ENCODE data around the gene NUDT16L1. TPM values are rescaled to one million over a fixed set of nuclear protein-coding genes. Genes with fewer than 3 reads are reported as not detected.

Gene NUDT16L1
- total and polyA plus RNA-seq, 2 of the 13 experiments (the other 11 are each of a cell fraction or from before 2014, with no cell fraction given), result 28.0 to 40.5 TPM

DNA sequence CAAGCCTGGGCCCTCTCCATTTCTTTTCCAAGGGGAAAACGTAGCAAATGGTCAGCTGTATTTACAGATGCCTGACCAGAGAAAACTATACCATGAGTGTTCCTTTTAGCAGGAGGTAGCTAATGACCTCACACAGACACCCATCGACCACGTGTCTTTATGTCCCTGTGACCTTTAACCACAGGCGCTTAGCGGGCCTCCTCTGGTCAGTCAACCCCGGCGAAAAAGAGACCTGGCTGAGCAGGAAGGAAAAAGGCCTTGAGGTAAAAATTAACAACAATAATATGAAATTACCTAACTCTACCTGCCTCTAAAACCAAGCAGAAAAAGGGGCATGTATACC, 9.1 kb downstream of the NUDT16L1 start (continued):
- TF ChIP-seq, protein P1, sequence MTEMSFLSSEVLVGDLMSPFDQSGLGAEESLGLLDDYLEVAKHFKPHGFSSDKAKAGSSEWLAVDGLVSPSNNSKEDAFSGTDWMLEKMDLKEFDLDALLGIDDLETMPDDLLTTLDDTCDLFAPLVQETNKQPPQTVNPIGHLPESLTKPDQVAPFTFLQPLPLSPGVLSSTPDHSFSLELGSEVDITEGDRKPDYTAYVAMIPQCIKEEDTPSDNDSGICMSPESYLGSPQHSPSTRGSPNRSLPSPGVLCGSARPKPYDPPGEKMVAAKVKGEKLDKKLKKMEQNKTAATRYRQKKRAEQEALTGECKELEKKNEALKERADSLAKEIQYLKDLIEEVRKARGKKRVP (CRISPR knock-in tag; IDR thresholded peaks at IDR 0.05), result no peak
- TF ChIP-seq ZNF883 (CRISPR knock-in tag; IDR thresholded peaks at IDR 0.05; ENCODE audit: not compliant biosample characterization), result no peak
- TF ChIP-seq, protein P2, sequence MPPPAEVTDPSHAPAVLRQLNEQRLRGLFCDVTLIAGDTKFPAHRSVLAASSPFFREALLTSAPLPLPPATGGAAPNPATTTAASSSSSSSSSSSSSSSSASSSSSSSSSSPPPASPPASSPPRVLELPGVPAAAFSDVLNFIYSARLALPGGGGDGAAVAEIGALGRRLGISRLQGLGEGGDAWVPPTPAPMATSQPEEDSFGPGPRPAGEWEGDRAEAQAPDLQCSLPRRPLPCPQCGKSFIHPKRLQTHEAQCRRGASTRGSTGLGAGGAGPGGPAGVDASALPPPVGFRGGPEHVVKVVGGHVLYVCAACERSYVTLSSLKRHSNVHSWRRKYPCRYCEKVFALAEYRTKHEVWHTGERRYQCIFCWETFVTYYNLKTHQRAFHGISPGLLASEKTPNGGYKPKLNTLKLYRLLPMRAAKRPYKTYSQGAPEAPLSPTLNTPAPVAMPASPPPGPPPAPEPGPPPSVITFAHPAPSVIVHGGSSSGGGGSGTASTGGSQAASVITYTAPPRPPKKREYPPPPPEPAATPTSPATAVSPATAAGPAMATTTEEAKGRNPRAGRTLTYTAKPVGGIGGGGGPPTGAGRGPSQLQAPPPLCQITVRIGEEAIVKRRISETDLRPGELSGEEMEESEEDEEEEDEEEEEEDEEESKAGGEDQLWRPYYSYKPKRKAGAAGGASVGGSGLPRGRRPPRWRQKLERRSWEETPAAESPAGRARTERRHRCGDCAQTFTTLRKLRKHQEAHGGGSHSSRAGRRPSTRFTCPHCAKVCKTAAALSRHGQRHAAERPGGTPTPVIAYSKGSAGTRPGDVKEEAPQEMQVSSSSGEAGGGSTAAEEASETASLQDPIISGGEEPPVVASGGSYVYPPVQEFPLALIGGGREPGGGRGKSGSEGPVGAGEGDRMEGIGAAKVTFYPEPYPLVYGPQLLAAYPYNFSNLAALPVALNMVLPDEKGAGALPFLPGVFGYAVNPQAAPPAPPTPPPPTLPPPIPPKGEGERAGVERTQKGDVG (CRISPR knock-in tag; IDR thresholded peaks at IDR 0.05; ENCODE audit: borderline replicate concordance), result no peak
- no peak for TF ChIP-seq KDM2A (CRISPR knock-in tag; IDR thresholded peaks at IDR 0.05; ENCODE audit: borderline replicate concordance, low read depth)
- TF ChIP-seq AGO1 (IDR thresholded peaks at IDR 0.05; ENCODE audit: low read depth, low read length, poor library complexity, severe bottlenecking), result no peak
- peak; percentile 37; the same call in 1 of the 2 replicates for TF ChIP-seq ZFY (CRISPR knock-in tag; IDR thresholded peaks at IDR 0.05)

DNA sequence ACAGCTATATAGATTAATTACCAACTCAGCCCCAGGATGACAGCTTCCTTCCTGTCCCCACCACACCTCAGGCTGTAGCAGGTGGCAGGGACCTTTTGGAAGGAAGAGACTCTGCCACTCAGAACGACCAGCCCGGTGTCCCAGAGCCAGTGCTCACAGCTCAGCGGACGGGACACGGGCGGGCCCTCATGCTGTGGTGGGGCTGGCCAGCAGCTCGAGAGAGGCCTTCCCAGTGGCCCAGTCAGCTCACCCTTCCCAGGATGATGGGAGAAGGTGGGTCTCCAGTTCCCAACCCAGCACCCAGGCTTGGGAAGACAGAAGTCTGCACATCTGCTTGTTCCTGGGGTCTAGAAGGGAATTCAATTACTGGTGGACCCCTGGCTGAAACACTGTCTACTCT, 10.5 kb downstream of the NUDT16L1 start:
- Histone ChIP-seq H2AFZ (ENCODE audit: low read length) (no peak overlapping the region), H3K27me3 (ENCODE audit: control insufficient read depth in 1 of 2, insufficient read depth in 2 of 2, low read length in 2 of 2) (no peaks in the 10 kb centered on the region), H4K20me1 (ENCODE audit: insufficient read depth, low read length) (no peaks in the 10 kb centered on the region), H3K27ac (ENCODE audit: extremely low read length, insufficient read depth, low read length) (no peak overlapping the region), H3K4me1 (ENCODE audit: insufficient read depth, low read length) (peaks cover 18% of the 10 kb centered on the region), H3K4me3 (replicated peaks in 1 of 3; ENCODE audit: insufficient read depth in 1 of 3, low read depth in 2 of 3, low read length in 3 of 3) (no peak overlapping the region), H3K9ac (ENCODE audit: insufficient read depth, low read depth, low read length) (no peak overlapping the region), H3K36me3 (replicated peaks in 1 of 2; ENCODE audit: control insufficient read depth in 1 of 2, insufficient read depth in 2 of 2, low read length in 2 of 2) (peaks cover 33 to 61% of the 10 kb centered on the region in 2 experiments), H3K9me3 (ENCODE audit: low read length) (no peaks in the 10 kb centered on the region), H3K79me2 (ENCODE audit: insufficient read depth, low read length) (no peaks in the 10 kb centered on the region), H3K4me2 (ENCODE audit: low read depth, low read length) (no peak overlapping the region)
- ChIA-PET CTCF (ENCODE audit: low intra/inter-chr PET ratio, low total read pairs) (no interaction called here), POLR2A (interaction anchor here (0.7 kb wide), 1 partner anchor 350 kb away, joined by 3 read pairs; no protein-coding TSS in a partner anchor)
- DNase-seq (ENCODE audit: low spot score) (no peak), ATAC-seq (no peak), FAIRE-seq (no peak)
- intact Hi-C loops (cut with micrococcal nuclease; ENCODE audit: unreplicated experiment), result no loop called here
- WGBS (ENCODE audit: low lambda C conversion rate), result 100% methylated on average over 3 of the region's 7 CpGs
- BruUV-seq (replicated peaks), result no TSS peak
- in situ Hi-C loops (cut with HindIII; ENCODE audit: extremely low pct_ligation_motif_present, low pct_unique_long_range_greater_than_20kb), result no loop called here
- no peak for TF ChIP-seq ZNF879 (CRISPR knock-in tag; IDR thresholded peaks at IDR 0.05)
- no peak for TF ChIP-seq ISL2 (CRISPR knock-in tag; IDR thresholded peaks at IDR 0.05)
- TF ChIP-seq MXI1 (IDR thresholded peaks at IDR 0.05; ENCODE audit: borderline replicate concordance, low read depth, low read length), result no peak
- no peak for TF ChIP-seq HNRNPH1 (optimal IDR thresholded peaks at IDR 0.05; ENCODE audit: low read depth, low read length)
- TF ChIP-seq ZNF713 (CRISPR knock-in tag; IDR thresholded peaks at IDR 0.05), result no peak
- TF ChIP-seq KAT7 (CRISPR knock-in tag; IDR thresholded peaks at IDR 0.05; ENCODE audit: borderline replicate concordance), result no peak
- TF ChIP-seq KLF16 (CRISPR knock-in tag; IDR thresholded peaks at IDR 0.05), result no peak
- no peak for TF ChIP-seq ZMYM3 (CRISPR knock-in tag; IDR thresholded peaks at IDR 0.05)
- no peak for TF ChIP-seq SMC3 (IDR thresholded peaks at IDR 0.05; ENCODE audit: low read length)
- TF ChIP-seq NPAS2 (CRISPR knock-in tag; IDR thresholded peaks at IDR 0.05; ENCODE audit: borderline replicate concordance), result no peak
- TF ChIP-seq SMYD3 (CRISPR knock-in tag; IDR thresholded peaks at IDR 0.05), result no peak
- TF ChIP-seq, protein P3, sequence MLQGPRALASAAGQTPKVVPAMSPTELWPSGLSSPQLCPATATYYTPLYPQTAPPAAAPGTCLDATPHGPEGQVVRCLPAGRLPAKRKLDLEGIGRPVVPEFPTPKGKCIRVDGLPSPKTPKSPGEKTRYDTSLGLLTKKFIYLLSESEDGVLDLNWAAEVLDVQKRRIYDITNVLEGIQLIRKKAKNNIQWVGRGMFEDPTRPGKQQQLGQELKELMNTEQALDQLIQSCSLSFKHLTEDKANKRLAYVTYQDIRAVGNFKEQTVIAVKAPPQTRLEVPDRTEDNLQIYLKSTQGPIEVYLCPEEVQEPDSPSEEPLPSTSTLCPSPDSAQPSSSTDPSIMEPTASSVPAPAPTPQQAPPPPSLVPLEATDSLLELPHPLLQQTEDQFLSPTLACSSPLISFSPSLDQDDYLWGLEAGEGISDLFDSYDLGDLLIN (CRISPR knock-in tag; IDR thresholded peaks at IDR 0.05; ENCODE audit: borderline replicate concordance), result no peak
- TF ChIP-seq XRCC5 (optimal IDR thresholded peaks at IDR 0.05; ENCODE audit: low read length), result no peak
- TF ChIP-seq ZSCAN20 (CRISPR knock-in tag; IDR thresholded peaks at IDR 0.05; ENCODE audit: borderline replicate concordance), result no peak
- no peak for TF ChIP-seq CC2D1A (CRISPR knock-in tag; IDR thresholded peaks at IDR 0.05)

Measured in HepG2 (cell line).